Glomerular endothelial cell (primary cell): ENCODE measurements around the gene ZNF658. TPM values are rescaled to one million over a fixed set of nuclear protein-coding genes. Genes with fewer than 3 reads are reported as not detected.
A peak's percentile ranks its signal among the peaks of the same experiment; 100 is the strongest.
"Not testable (repeated sequence)": the region's sequence is repeated elsewhere in the genome, so short reads cannot be mapped to it uniquely, and the experiment has no call there.

ENCODE experiments used
- DNase-seq: peaks from one replicate; pipeline ENCODE4 v3.0.0-alpha.2; 2011; ENCODE audit warnings: low read depth, low spot score; ENCODE audit errors: extremely low read depth
- total RNA-seq: library from RNA; depleted of rRNA; stranded (reverse); fragments of >200 nt; gene quantifications from 2 replicates; pipeline ENCODE4 v1.2.3, GENCODE V29; 2015

ZNF658 gene
- total RNA-seq = 2.0 and 2.1 TPM in 2 replicates

- peak; percentile 39 for DNase-seq
Measured at GRCh38 chr9:66900490-66901131, at the start of gene ZNF658. TSS of gene ZNF658 (plus strand) at chr9:66900725. CDS start at chr9:66903562, 2,837 bp downstream.

- not testable (repeated sequence) for DNase-seq
Measured at GRCh38 chr9:66861732-66862131, 38.8 kb upstream of the ZNF658 start.

GRCh38 chr9:66868660-66869059 is 31.9 kb upstream of the ZNF658 start:
- not testable (repeated sequence) for DNase-seq

GRCh38 chr9:66880605-66881004 is 19.9 kb upstream of the ZNF658 start:
- DNase-seq = not testable (repeated sequence)

- DNase-seq = not testable (repeated sequence)
Measured at GRCh38 chr9:66881847-66882246, 18.7 kb upstream of the ZNF658 start.

GRCh38 chr9:66890334-66890733 is 10.2 kb upstream of the ZNF658 start:
- not testable (repeated sequence) for DNase-seq

- DNase-seq = not testable (repeated sequence)
Measured at GRCh38 chr9:66901141-66901540, 616 bp downstream of the ZNF658 start.

GRCh38 chr9:66909560-66909959 is 9.0 kb downstream of the ZNF658 start:
- not testable (repeated sequence) for DNase-seq

GRCh38 chr9:66920072-66920471 is 19.5 kb downstream of the ZNF658 start:
- not testable (repeated sequence) for DNase-seq

GRCh38 chr9:66936194-66936870 is 35.8 kb downstream of the ZNF658 start:
- DNase-seq = not testable (repeated sequence)

- DNase-seq = not testable (repeated sequence)
Measured at GRCh38 chr9:66937662-66938061, 37.1 kb downstream of the ZNF658 start.

GRCh38 chr9:66938322-66938721 is 37.8 kb downstream of the ZNF658 start:
- DNase-seq = not testable (repeated sequence)

- DNase-seq = not testable (repeated sequence)
Measured at GRCh38 chr9:66939878-66940830, 39.6 kb downstream of the ZNF658 start.

GRCh38 chr9:66942400-66943155 is 42.1 kb downstream of the ZNF658 start:
- peak; percentile 86 for DNase-seq

GRCh38 chr9:66952576-66952975 is 52.1 kb downstream of the ZNF658 start:
- not testable (repeated sequence) for DNase-seq

Other genes with a start within 250 kb of the ZNF658 start
- gene SPATA31A3, start 91.8 kb downstream of the ZNF658 start, total RNA-seq = not detected in 2 replicates